OCI-LY7 (cell line): ENCODE data around the gene PRTN3.

ENCODE experiments used
- EZH2phosphoT487 ChIP-seq: fragments of 200-600 bp; sonication (generic); IDR thresholded peaks from 2 replicates; pipeline ENCODE4 v1.6.1; 2018; ENCODE audit warnings: low read depth, borderline replicate concordance, mild to moderate bottlenecking, mixed run types, antibody characterized with exemption, low read length, moderate library complexity, mixed read lengths
- TF ChIP-seq, protein P1 (sequence below): fragments of 200-600 bp; sonication (generic); conservative IDR thresholded peaks from 2 replicates; pipeline ENCODE4 v1.5.1; 2014; ENCODE audit warnings: mild to moderate bottlenecking, antibody characterized with exemption, low read length, moderate library complexity, mixed read lengths

GRCh38 chr19:858868-859843 lies 18.4 kb downstream of the PRTN3 start, which contains the start of gene CFD:
- TF ChIP-seq, protein P1, sequence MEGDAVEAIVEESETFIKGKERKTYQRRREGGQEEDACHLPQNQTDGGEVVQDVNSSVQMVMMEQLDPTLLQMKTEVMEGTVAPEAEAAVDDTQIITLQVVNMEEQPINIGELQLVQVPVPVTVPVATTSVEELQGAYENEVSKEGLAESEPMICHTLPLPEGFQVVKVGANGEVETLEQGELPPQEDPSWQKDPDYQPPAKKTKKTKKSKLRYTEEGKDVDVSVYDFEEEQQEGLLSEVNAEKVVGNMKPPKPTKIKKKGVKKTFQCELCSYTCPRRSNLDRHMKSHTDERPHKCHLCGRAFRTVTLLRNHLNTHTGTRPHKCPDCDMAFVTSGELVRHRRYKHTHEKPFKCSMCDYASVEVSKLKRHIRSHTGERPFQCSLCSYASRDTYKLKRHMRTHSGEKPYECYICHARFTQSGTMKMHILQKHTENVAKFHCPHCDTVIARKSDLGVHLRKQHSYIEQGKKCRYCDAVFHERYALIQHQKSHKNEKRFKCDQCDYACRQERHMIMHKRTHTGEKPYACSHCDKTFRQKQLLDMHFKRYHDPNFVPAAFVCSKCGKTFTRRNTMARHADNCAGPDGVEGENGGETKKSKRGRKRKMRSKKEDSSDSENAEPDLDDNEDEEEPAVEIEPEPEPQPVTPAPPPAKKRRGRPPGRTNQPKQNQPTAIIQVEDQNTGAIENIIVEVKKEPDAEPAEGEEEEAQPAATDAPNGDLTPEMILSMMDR, result no peak
- TF ChIP-seq EZH2phosphoT487, result no peak
